Sigmoid colon (tissue), 4 donors: ENCODE results near the gene CEP112.

Experiments used
- CTCF ChIP-seq, 4 experiments: fragments of 450-650 bp in 3 of 4; fragments of 200-600 bp in 1 of 4; IDR thresholded peaks; one replicate each; pipeline ENCODE4 v1.5.1; 2016 to 2019; ENCODE audit warnings: antibody characterized with exemption in 4 of 4, mild to moderate bottlenecking in 3 of 4, moderate library complexity in 2 of 4
- EP300 ChIP-seq, 4 donors: sonication (generic); formaldehyde crosslinking; IDR thresholded peaks; one replicate each; pipeline ENCODE4 v1.6.1; 2017; ENCODE audit warnings: antibody characterized with exemption in 4 of 4
- POLR2A ChIP-seq, 2 donors: fragments of 450-650 bp; IDR thresholded peaks; one replicate each; pipeline ENCODE4 v1.6.1; 2016; ENCODE audit warnings: antibody characterized with exemption in 2 of 2, mild to moderate bottlenecking in 2 of 2, moderate library complexity in 2 of 2

GRCh38 chr17:66214884-66215528 is 23.1 kb upstream of the CEP112 start:
- no peak for TF ChIP-seq CTCF (IDR thresholded peaks at IDR 0.05)
- TF ChIP-seq EP300 (IDR thresholded peaks at IDR 0.05), result no peak
- no peak for TF ChIP-seq POLR2A (IDR thresholded peaks at IDR 0.05)
